Fibroblast of skin of right quadriceps (primary cell): ENCODE measurements around the gene STRN.
"Not testable (repeated sequence)": the region's sequence is repeated elsewhere in the genome, so short reads cannot be mapped to it uniquely, and the experiment has no call there.

Experiments
- DNase-seq: peaks from one replicate; pipeline ENCODE4 v3.0.0-alpha.2; 2013

STRN gene

DNA sequence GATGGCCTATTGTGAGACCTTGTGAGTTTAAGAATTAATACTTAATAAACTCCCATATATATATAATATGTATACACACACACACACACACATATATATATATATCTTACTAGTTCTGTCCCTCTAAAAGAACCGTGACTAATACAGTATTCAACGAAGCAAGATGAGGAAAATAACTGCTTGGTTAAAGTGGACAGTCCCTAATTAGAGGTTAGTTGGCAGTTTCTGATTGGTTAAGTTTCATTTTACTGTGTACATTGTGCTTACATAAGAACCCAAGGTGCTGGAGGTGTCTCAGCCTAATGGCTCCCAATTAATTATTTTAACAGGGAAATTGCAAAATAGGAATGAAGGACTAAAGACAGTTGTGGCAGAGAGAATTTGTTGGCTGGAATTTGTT, 132.1 kb downstream of the STRN start:
- DNase-seq: no peak

DNA sequence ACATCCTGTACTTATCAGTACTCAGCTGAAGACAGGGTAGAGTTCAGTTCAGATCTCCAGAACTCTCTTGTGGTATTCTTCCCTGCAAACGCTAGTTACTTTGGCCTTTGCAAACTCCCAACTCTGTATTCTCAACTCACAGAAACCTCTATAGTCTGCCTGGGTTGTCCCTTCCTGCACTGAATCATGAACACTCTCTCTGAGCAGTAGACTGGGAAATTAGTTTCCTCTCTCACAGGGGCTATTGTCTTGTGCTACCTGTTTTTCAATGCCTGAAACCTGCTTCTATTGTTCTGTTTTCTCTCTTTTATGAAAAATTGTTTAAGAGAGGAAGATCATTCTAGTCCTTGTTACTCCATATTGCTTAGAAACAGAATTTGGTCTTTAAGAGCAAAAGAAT, 135.2 kb downstream of the STRN start:
- no peak for DNase-seq

DNA sequence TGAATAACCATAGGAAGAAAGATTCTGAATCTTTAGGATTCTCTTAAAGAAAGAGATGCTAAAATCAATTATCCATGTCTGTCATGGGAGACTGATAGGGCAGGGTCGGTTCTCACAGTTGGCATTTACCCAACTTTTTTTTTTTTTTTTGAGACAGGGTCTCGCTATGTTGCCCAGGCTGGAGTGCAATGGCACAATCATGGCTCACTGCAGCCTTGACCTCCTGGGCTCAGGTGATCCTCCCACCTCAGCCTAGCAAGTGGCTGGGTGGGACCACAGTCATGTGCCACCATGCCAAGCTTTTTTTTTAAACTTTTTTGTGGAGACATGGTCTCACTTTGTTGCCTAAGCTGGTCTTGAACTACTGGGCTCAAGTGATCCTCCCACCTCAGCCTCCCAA, 141.7 kb downstream of the STRN start:
- DNase-seq: not testable (repeated sequence)

DNA sequence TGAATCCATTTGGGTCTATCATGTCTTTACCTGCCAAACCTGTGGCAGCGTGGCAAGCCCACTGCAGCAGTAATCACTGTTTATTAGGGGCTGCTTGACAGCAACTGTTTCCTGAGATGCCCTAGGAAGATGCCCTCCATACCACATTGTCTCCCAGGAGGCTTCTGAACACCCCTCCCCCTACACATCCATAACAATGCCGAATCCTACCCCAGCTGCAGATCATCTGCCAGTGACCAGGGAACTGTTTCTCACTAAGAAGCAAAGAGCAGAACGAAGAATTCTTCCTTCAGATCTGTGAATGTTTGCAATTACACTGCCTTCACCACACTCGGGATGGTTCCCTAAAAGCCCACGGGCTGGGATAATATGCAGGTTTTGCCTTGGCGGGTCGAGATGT, 142.1 kb downstream of the STRN start:
- DNase-seq: no peak

DNA sequence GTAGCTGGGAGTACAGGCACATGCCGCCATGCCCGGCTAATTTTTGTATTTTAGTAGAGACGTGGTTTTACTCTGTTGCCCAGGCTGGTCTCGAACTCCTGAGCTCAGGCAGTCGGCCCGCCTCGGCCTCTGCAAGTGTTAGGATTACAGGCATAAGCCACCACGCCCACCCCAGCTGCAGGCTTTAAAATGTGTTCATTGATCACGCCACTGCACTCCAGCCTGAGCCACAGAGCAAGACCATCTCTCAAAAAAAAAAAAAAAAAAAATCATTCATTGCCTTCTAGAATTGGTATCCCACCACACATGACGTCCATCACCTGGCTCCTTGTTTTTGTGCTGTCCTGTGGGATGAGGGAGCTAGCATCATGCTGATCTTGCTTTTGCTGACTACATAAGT, 142.5 kb downstream of the STRN start:
- no peak for DNase-seq

DNA sequence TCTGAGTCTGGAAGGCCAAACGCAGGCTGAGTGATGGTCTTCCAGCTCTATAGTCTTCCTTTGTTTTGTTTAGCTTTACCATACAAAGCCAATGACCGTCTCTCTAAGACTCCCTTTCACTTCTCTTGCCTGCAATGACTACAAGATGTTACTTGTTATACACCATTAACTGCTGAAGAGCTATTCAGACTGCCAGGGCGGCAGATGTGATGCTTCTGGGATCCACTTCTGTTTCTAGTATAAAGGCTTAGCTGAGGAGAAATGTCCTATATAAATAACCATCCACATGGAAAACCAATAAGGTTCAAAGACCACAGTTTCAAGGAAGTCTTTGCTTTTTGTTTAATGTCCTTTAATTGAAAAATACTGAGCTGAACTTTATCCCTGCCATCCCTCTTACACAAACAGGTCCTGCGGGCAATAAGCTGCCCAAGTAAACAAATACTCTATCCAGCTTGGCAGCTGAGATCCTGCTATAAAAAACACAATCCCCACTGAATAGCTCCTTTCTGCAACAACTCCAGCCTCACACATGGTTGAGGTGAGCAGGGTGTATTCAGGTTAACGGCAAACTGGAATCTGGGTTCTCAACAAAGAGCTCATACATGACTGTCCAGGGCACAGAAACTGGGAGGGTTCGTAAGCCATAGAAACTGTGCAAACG, 145.3 kb downstream of the STRN start:
- DNase-seq: no peak

DNA sequence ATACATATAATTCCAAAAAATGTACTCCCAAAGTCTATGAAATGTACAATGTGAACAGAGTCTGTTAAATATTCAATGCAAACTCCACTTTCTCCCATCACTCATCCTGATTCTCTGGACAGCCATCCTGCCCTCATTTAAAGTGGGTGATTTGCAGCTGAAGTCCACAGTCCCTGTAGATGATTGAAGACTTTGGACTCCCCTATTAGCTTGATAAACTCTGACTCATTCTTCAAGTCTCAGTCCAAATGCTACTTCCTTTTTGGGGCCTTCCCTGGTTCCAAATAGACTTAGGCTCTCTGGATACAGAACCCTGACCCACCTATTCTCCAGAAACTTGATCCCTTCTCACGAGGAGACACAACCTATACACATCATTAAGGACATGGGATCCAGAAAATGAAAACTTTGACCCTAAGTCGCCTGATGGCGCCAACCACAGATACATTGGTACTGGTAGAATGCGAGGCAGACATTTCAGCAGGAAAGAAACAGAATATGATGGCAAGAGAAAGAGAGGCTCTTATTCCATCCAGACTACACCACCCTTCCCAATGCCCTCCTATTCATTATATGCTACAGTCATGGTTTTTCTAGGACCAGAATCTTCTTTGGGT, 147.1 kb downstream of the STRN start:
- no peak for DNase-seq

DNA sequence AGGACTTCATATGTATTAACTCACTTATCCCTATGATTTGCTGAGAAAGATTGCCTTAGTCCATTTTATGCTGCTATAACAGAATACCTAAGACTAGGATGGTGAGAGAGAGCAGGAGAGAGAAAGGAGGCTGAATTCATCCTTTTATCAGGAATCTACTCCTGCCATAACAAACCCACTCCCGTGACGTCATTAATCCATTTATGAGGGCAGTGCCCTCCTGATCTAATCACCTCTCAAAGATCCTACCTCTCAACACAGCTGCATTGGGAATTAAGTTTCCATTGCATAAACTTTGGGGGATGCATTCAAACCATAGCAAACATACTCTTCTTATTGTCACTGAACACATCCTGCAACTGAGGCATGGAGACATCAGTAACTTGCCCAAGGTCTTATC, 147.8 kb downstream of the STRN start:
- no peak for DNase-seq

DNA sequence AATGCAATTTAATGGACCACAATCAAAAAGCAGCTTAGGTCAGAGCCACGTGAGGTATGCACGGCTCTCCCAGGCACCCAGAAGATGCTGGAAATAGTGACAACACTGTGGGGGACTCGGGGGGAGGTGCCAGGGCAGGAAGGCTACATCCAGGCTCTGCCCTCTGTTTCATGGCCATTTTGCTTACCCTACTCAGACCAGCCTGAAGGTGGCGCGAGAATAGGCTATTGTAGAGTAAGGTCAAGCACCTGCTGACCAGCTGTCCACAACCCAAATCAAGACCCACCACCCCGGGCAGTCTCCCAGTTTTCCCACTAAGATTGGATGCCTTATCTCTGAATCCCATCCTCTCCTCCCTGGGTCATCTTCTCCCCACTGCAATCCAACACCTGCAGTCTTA, 154.1 kb downstream of the STRN start:
- no peak for DNase-seq

DNA sequence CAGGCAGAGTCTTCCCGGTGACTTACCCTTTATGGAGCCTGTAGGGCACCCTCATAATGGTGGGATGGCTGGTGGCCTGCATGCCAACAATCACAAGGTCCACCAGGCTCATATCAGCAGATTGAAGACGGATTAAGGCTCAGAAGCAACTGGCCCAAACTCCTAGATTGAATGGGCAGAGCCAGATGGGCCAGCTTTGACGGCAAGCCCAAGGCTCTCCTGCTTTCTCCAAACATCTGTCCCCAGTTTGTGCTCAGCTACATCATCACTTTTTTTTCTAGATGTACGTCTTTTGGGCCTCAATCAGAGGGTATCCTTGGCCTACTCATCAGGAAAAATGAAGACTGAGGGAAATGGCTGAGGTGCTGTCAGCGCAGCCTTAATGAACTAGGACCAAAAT, 155.3 kb downstream of the STRN start:
- no peak for DNase-seq

DNA sequence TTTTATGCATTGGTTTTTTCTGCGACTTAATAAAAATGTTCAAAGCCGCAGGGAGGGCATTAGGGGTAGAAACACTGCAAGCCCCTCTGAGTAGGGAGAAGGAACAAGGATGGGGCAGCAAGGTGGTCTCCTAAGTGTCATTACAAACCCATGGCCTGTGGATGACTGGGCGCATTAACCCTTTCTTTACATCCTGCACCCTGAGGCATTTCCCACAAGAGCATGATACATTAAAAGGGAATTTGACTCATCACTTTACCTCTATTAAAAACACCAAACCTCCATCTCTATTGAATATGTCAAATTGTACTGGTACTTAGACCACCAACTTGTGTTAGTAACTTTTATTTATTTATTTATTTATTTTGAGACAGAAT, 157.3 kb downstream of the STRN start:
- no peak for DNase-seq

DNA sequence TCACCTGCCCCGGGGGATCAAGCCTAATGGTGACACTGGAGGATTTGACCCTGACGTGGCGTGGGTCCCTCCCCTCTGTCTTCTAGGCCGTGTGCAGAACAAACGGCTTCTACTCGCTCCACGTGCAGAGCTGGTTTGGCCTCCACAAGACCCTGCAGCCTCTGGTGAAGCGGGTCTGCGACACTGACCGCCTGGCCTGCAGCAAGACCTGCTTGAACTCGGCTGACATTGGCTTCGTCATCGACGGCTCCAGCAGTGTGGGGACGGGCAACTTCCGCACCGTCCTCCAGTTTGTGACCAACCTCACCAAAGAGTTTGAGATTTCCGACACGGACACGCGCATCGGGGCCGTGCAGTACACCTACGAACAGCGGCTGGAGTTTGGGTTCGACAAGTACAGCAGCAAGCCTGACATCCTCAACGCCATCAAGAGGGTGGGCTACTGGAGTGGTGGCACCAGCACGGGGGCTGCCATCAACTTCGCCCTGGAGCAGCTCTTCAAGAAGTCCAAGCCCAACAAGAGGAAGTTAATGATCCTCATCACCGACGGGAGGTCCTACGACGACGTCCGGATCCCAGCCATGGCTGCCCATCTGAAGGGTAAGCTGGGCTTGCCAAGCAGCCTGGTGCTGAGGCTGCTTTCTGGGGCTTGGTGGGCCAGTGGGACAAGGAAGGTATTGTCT, 157.8 kb downstream of the STRN start:
- DNase-seq: no peak

DNA sequence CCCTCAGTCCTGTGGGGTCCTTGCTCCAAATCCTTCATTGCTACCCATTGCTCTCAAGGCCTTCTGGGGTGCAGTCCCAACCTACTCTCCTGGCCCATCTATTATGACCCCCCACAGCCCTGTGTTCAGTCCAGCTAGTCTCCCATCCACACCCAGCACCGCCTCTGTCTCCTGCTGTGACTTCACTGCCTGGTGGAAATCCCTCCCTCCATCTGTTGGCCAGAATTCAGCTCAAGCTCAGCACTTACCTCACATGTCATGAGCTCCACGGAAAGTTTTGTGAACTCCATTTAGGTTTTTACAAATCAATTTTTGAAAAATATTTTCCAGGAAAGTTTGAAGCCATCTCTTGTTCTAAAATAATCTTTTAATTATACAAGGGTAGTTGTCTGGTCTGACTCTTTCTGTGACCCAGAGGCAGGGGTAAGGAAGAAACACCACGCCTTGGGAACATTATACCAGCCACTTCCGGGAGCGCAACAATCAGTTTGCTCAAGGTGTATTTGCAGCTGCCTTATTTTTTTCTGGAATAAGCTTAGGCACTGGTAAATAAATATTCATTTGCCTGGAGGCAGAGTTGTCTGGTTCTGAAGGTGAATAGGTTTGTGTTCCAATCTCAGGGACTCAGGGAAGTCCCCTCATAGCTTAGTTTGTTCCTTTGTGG, 159.0 kb downstream of the STRN start:
- no peak for DNase-seq

DNA sequence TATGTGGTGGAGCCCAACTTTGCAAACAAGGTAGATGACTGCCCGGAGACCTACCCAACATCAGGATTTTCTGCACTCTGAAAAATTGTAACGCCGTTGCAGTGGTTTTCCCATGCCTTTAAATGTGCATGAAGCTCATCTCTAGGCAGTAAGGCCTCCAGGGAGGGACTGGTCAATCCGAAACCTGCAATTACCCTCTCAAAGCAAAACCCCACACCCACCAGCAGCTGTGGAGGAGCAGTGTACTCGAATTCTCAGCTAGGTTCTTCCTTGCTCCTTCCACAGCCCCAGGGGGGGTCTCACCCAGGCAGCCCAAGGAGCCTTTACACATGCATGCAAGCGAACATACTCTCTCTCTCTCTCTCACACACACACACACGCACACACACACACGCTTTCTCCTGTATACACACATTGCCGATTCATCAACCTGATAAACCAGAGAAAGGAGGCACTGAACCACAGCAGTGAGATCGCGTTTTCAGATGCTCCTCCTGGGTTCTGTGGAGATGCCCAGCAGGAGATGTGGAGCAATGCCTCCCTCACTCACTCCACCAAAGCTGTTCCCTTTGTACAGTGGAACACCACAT, 160.6 kb downstream of the STRN start:
- no peak for DNase-seq

DNA sequence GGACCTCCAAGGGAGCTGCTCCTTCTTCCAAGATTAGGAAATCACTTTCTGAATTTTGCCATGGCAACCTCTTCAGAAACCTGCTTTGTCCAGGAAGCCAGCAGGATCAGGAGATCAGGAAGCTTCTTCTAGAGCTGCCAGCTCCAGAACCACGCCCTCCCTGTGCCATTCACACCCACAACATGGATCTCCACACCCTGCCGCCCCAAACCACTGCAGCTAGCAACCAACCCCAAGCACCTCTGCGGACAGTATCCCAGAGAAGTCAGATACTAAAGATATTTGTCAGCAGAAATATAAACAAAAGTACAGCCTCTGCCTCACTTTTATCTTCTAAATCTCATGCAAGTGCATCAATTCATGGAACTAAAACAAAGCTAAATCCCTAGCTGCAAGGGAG, 163.4 kb downstream of the STRN start:
- DNase-seq: no peak

DNA sequence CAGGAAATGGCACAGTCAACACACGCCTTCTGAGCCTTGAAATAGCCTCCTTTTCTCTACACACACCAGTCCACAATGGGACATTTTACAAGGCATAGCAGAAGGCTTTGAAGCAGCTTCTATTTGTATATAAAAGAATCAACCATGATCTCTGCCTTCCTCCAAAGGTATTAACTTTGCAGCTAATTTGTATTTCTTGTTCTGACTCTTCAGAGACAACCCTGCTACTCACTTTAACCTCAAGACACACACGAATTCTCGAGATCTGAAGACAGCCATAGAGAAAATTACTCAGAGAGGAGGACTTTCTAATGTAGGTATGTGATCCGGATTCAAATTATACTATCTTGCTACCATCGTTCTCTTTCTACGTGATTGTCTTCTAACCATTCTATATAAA, 165.2 kb downstream of the STRN start:
- DNase-seq: no peak

DNA sequence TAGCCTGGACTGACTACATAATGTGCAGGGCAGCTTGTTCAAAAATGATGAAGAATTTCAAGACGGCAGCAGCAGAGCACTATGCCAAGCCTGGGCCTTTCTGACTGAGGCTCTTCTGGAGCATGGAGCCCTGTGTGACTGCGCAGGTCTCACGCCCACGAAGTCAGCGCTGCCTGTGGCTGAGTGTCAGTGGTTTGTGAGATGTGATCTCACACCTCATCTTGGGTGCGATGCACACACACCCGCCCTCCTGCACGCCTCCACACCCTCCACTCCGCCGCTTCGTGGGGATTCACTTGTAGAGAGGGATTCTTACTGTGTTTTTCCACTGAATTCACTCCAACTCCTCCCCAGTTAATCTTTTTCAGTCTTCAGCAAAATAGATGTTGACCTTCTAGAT, 166.0 kb downstream of the STRN start:
- no peak for DNase-seq

DNA sequence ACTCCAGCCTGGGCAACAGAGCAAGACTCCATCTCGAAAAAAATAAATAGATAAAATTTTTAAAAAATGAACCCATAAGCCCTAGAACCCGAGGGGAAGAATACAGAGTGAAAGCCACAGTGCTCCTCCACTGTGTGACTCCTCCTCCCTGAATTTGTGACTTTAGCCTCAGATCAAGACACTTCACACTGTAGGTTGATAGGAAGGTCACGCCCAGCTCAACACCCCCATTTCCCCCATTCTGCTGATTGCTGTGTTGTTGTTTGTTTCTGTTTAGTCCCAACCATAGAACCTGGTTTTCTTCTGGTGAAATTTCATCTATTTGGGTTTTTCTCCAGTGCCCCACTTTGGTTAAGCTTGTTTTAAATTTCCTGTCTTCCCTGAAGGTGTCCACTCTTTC, 167.6 kb downstream of the STRN start:
- no peak for DNase-seq

DNA sequence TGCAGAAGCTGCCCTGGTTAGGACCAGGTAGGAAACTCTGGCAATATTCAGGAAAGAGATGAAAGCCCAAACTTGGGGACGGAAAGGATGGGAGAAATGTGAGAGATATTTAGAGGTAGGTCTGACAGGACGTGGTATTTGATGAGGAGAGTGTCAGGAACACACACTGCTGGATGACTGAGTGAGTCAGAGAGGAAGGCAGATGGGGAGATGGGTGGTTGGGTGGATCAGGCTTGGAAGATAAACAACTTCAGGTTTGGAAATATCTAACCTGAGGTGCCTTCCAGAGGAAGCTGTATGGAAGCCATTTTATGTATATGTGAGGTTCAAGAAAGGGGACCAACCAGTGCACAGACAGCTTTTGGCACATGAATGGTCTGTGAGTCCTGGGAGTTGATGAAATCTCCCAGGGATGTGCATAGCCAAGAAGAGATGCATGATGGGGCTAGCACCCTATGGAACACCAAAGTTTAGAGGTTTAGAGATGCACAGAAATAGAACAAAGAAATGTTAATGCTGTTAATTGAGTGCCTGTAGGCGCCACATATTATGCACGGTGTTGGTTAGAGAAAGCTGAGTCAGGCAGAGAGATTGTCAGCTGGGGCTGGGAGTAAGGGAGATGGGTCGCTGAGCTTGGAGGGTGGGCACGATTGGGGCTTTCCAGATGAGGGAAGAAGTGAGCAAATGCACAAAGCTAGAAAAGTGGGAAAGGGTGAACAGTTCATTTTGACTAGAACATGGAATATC, 168.8 kb downstream of the STRN start:
- peak; percentile 18 for DNase-seq
